Natural killer cell (primary cell): ENCODE data around the gene IYD. TPM values are rescaled to one million over a fixed set of nuclear protein-coding genes. Genes with fewer than 3 reads are reported as not detected.

ENCODE experiments used
- ATAC-seq, 3 donors: fragments of 150-1000 bp in 2 of 3; fragments of 200-7000 bp in 1 of 3; cut with Tn5 transposase; 1 replicate in 1 of 3; 2 replicates in 2 of 3; pipeline ENCODE4 v1.10.0; 2021; ENCODE audit warnings: mild to moderate bottlenecking in 2 of 3, moderate library complexity in 2 of 3
- DNase-seq, 2 donors: peaks; one replicate each; pipeline versions ENCODE4 v3.0.0 to v3.0.0-alpha.2; 2013 to 2021; ENCODE audit warnings: mixed read lengths in 1 of 2
- H3K27ac ChIP-seq: one replicate; pipeline ENCODE4 v1.5.1; 2013; ENCODE audit warnings: mild to moderate bottlenecking, low read length
- H3K27me3 ChIP-seq: one replicate; pipeline ENCODE4 v1.6.1; 2013; ENCODE audit warnings: low read length; ENCODE audit not compliant: control insufficient read depth, insufficient read depth
- H3K36me3 ChIP-seq: one replicate; pipeline ENCODE4 v1.6.1; 2013; ENCODE audit warnings: low read length; ENCODE audit not compliant: control insufficient read depth, insufficient read depth
- H3K4me1 ChIP-seq: one replicate; pipeline ENCODE4 v1.6.1; 2013; ENCODE audit warnings: low read length; ENCODE audit not compliant: control insufficient read depth, insufficient read depth
- H3K4me3 ChIP-seq: one replicate; pipeline ENCODE4 v1.5.1; 2013; ENCODE audit warnings: low read length
- H3K9me3 ChIP-seq: one replicate; pipeline ENCODE4 v1.6.1; 2013; ENCODE audit warnings: low read length; ENCODE audit not compliant: control insufficient read depth, insufficient read depth
- H3K27ac Mint-ChIP-seq, 2 donors: one replicate each; pipeline ENCODE4 v1.8.0; 2022; ENCODE audit warnings: mild to moderate bottlenecking in 2 of 2, mixed read lengths in 2 of 2, moderate library complexity in 1 of 2
- H3K27me3 Mint-ChIP-seq, 2 donors: one replicate each; pipeline ENCODE4 v1.8.0; 2022; ENCODE audit warnings: low read depth in 2 of 2, mixed read lengths in 2 of 2
- H3K36me3 Mint-ChIP-seq: one replicate; pipeline ENCODE4 v1.8.0; 2022; ENCODE audit warnings: mixed read lengths
- H3K4me1 Mint-ChIP-seq, 2 donors: one replicate each; pipeline ENCODE4 v1.8.0; 2022; ENCODE audit warnings: mixed read lengths in 2 of 2
- H3K4me3 Mint-ChIP-seq: one replicate; pipeline ENCODE4 v1.8.0; 2022; ENCODE audit warnings: mild to moderate bottlenecking, moderate library complexity, mixed read lengths
- H3K9me3 Mint-ChIP-seq, 2 donors: one replicate each; pipeline ENCODE4 v1.8.0; 2022; ENCODE audit warnings: mixed read lengths in 2 of 2
- WGBS: methylation state at CpG from one replicate; pipeline ENCODE4 v1.1.7; 2013; ENCODE audit warnings: missing lambda C conversion rate; ENCODE audit not compliant: insufficient coverage; 5-methylcytosine and 5-hydroxymethylcytosine counted together
- intact Hi-C: fragments of 100-400 bp; cut with micrococcal nuclease; formaldehyde crosslinking; loops from one replicate; pipeline ENCODE4 v1.14.2; 2022
- total RNA-seq, 4 donors: library from RNA; stranded (reverse); fragments of 120-200 nt in 1 of 4; gene quantifications; one replicate each; pipeline versions ENCODE4 v1.2.3 to v1.2.4, GENCODE V29; 2013 to 2022
- TF ChIP-seq, protein P1 (sequence below): fragments of 200-600 bp; IDR thresholded peaks from one replicate; pipeline ENCODE4 v1.8.0; 2022; ENCODE audit warnings: antibody characterized with exemption

The IYD gene
- total RNA-seq, 3 donors from 2014 or later (not counting 1 experiment from before 2014, with no cell fraction given), result not detected

DNA sequence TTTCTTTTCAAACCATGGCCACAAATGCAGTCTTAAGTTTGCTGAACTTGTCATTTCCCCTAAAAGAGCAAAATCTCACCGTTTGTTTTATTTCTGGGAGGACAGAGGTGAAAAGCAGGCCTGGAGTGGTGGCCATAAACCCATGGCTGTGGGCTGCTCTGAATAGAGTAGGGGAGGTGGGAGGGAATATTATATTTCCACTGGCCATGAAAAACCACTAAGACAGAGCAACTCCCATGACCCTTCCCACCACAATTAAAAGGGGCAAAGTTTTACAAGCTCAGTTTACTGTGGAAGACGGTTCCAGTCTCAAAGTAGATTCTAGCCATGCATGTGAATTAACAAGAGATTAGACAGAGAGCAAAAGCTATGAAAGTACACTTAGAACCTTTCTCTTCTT lies 59.0 kb downstream of the IYD start:
- no peaks in the 10 kb centered on the region for H3K4me1 Mint-ChIP-seq
- no peak overlapping the region for H3K4me3 Mint-ChIP-seq
- Histone ChIP-seq H3K27ac (no peak overlapping the region), H3K9me3 (no peaks in the 10 kb centered on the region), H3K4me3 (no peak overlapping the region), H3K27me3 (no peaks in the 10 kb centered on the region), H3K4me1 (no peaks in the 10 kb centered on the region), H3K36me3 (no peaks in the 10 kb centered on the region)
- no peak overlapping the region for H3K27ac Mint-ChIP-seq
- H3K9me3 Mint-ChIP-seq, result no peaks in the 10 kb centered on the region
- TF ChIP-seq, protein P1, sequence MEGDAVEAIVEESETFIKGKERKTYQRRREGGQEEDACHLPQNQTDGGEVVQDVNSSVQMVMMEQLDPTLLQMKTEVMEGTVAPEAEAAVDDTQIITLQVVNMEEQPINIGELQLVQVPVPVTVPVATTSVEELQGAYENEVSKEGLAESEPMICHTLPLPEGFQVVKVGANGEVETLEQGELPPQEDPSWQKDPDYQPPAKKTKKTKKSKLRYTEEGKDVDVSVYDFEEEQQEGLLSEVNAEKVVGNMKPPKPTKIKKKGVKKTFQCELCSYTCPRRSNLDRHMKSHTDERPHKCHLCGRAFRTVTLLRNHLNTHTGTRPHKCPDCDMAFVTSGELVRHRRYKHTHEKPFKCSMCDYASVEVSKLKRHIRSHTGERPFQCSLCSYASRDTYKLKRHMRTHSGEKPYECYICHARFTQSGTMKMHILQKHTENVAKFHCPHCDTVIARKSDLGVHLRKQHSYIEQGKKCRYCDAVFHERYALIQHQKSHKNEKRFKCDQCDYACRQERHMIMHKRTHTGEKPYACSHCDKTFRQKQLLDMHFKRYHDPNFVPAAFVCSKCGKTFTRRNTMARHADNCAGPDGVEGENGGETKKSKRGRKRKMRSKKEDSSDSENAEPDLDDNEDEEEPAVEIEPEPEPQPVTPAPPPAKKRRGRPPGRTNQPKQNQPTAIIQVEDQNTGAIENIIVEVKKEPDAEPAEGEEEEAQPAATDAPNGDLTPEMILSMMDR, result no peak
- intact Hi-C loops, result no loop called here
- ATAC-seq (no peak), DNase-seq (no peak)
- peaks cover 0 to 4% of the 10 kb centered on the region in 2 donors for H3K27me3 Mint-ChIP-seq
- 91% methylated on average over 2 of the region's 2 CpGs for WGBS
- H3K36me3 Mint-ChIP-seq, result no peaks in the 10 kb centered on the region

- no peak overlapping the region for H3K27ac ChIP-seq
- Mint-ChIP-seq H3K9me3 (no peaks in the 10 kb centered on the region), H3K4me3 (no peak overlapping the region), H3K4me1 (no peaks in the 10 kb centered on the region), H3K27ac (no peak overlapping the region), H3K36me3 (no peaks in the 10 kb centered on the region), H3K27me3 (peaks cover 0 to 5% of the 10 kb centered on the region in 2 donors)
- no peaks in the 10 kb centered on the region for H3K27me3 ChIP-seq
- no peaks in the 10 kb centered on the region for H3K9me3 ChIP-seq
- H3K4me1 ChIP-seq, result no peaks in the 10 kb centered on the region
- ATAC-seq (no peak), DNase-seq (no peak)
- TF ChIP-seq, protein P1, result no peak
- H3K4me3 ChIP-seq, result no peak overlapping the region
- WGBS, result 91% methylated on average over 8 of the region's 8 CpGs
- no peaks in the 10 kb centered on the region for H3K36me3 ChIP-seq
- intact Hi-C loops, result no loop called here
These were observed 62.0 kb downstream of the IYD start for GRCh38 chr6:150430815-150431214.

DNA sequence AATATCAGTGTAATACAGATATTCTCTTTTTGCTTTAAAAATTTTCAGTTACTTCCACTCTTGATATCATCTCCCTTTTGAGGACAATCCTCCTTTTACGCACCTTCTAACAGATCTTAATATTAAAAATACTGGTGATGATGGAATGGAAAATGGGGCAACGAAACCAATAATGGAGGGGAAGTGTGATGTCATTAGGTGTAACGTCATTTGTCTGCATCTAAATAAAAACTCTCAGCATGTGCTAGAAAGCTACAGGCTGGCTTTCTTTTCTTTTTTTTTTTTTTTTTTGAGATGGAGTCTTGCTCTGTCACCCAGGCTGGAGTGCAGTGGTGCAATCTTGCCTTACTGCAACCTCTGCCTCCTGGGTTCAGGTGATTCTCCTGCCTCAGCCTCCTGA lies 66.5 kb downstream of the IYD start:
- Histone ChIP-seq H3K36me3 (no peaks in the 10 kb centered on the region), H3K4me1 (no peaks in the 10 kb centered on the region), H3K27me3 (no peaks in the 10 kb centered on the region), H3K9me3 (no peaks in the 10 kb centered on the region), H3K4me3 (no peak overlapping the region), H3K27ac (no peak overlapping the region)
- Mint-ChIP-seq H3K4me1 (no peaks in the 10 kb centered on the region), H3K36me3 (no peaks in the 10 kb centered on the region), H3K27ac (no peak overlapping the region), H3K9me3 (peaks cover 0 to 2% of the 10 kb centered on the region in 2 donors), H3K27me3 (peaks cover 0 to 8% of the 10 kb centered on the region in 2 donors), H3K4me3 (no peak overlapping the region)
- ATAC-seq (no peak), DNase-seq (no peak)
- intact Hi-C loops, result no loop called here
- no CpG with 5 or more reads among the region's 3 CpGs for WGBS
- TF ChIP-seq, protein P1, result no peak

- peaks cover 0 to 2% of the 10 kb centered on the region in 2 donors for H3K9me3 Mint-ChIP-seq
- no peaks in the 10 kb centered on the region for H3K4me1 Mint-ChIP-seq
- DNase-seq (no peak), ATAC-seq (no peak)
- WGBS, result 93% methylated on average over 10 of the region's 10 CpGs
- no peak overlapping the region for H3K4me3 Mint-ChIP-seq
- no peaks in the 10 kb centered on the region for H3K27me3 ChIP-seq
- no peaks in the 10 kb centered on the region for H3K4me1 ChIP-seq
- intact Hi-C loops, result no loop called here
- H3K27ac Mint-ChIP-seq, result no peak overlapping the region
- no peaks in the 10 kb centered on the region for H3K9me3 ChIP-seq
- H3K36me3 Mint-ChIP-seq, result no peaks in the 10 kb centered on the region
- H3K4me3 ChIP-seq, result no peak overlapping the region
- no peaks in the 10 kb centered on the region for H3K36me3 ChIP-seq
- H3K27me3 Mint-ChIP-seq, result peaks cover 0 to 8% of the 10 kb centered on the region in 2 donors
- TF ChIP-seq, protein P1, result no peak
- H3K27ac ChIP-seq, result no peak overlapping the region
These were observed 67.0 kb downstream of the IYD start for GRCh38 chr6:150435832-150436231.
